RWPE1 (cell line): Measurements from ENCODE around the gene TMEM184C.

ENCODE experiments used
- CTCF ChIA-PET: fragments of 350-600 bp; sonication (Branson Sonifier 250); formaldehyde crosslinking; extraction: SDS; loops from one replicate; lab custom pipeline; 2021; lab: Yijun Ruan, JAX
- POLR2A ChIA-PET: fragments of 400-600 bp; formaldehyde crosslinking; extraction: SDS; loops from one replicate; lab custom pipeline; 2020; ENCODE audit warnings: antibody characterized with exemption; ENCODE audit not compliant: low non-redundant PET; lab: Yijun Ruan, JAX
- DNase-seq: peaks from one replicate; pipeline ENCODE4 v3.0.0; 2012; ENCODE audit warnings: low spot score
- H3K27ac ChIP-seq: fragments of 450-650 bp; 2 replicates; pipeline ENCODE4 v1.5.1; 2017
- CTCF ChIP-seq: fragments of 450-650 bp; conservative IDR thresholded peaks from 2 replicates; pipeline ENCODE4 v1.5.1; 2017; ENCODE audit warnings: low read depth, mild to moderate bottlenecking

Gene TMEM184C

GRCh38 chr4:147626903-147627302 lies 9.7 kb downstream of the TMEM184C start:
- TF ChIP-seq CTCF, result no peak
- ChIA-PET POLR2A (no interaction called here), CTCF (no interaction called here)
- no peak for DNase-seq
- H3K27ac ChIP-seq, result no peak overlapping the region

- H3K27ac ChIP-seq, result no peak overlapping the region
- ChIA-PET POLR2A (no interaction called here), CTCF (no interaction called here)
These were observed 11.2 kb downstream of the TMEM184C start for GRCh38 chr4:147628415-147628814.

GRCh38 chr4:147629783-147630730 lies 12.9 kb downstream of the TMEM184C start:
- POLR2A ChIA-PET, result no interaction called here
- CTCF ChIA-PET, result interaction anchor here (1.0 kb wide), 1 partner anchor 237 kb away, joined by 5 read pairs; no protein-coding TSS in a partner anchor
- DNase-seq, result no peak
- no peak overlapping the region for H3K27ac ChIP-seq
- TF ChIP-seq CTCF, result no peak

More at GRCh38 chr4:147628415-147628814, 11.2 kb downstream of the TMEM184C start:
- no peak for TF ChIP-seq CTCF
- DNase-seq, result no peak

- no peak for TF ChIP-seq CTCF
- POLR2A ChIA-PET, result no interaction called here
These were observed 15.9 kb downstream of the TMEM184C start for GRCh38 chr4:147633113-147633512.

GRCh38 chr4:147633643-147634042 lies 16.4 kb downstream of the TMEM184C start:
- no peak for DNase-seq
- ChIA-PET POLR2A (no interaction called here), CTCF (interaction anchor here (0.7 kb wide), 1 partner anchor 11 kb away, joined by 3 read pairs; no protein-coding TSS in a partner anchor)
- TF ChIP-seq CTCF, result no peak
- no peak overlapping the region for H3K27ac ChIP-seq

More at GRCh38 chr4:147633113-147633512, 15.9 kb downstream of the TMEM184C start:
- CTCF ChIA-PET, result no interaction called here
- DNase-seq, result no peak
- H3K27ac ChIP-seq, result no peak overlapping the region

GRCh38 chr4:147635348-147635747 lies 18.2 kb downstream of the TMEM184C start:
- no peak for TF ChIP-seq CTCF
- ChIA-PET POLR2A (no interaction called here), CTCF (no interaction called here)
- no peak for DNase-seq
- no peak overlapping the region for H3K27ac ChIP-seq
